ENCODE results near the gene MRPL58. TPM values are rescaled to one million over a fixed set of nuclear protein-coding genes. Genes with fewer than 3 reads are reported as not detected.

Gene MRPL58
- total RNA-seq, 1 experiment from 2014 or later, result 195 TPM

- no peaks in the 10 kb centered on the region for H3K4me1 ChIP-seq (ENCODE audit: insufficient read depth, low read length)
- peaks cover 34% of the 10 kb centered on the region; the same call in 1 of the 2 replicates for H3K36me3 ChIP-seq (ENCODE audit: low read depth, low read length)
- no peaks in the 10 kb centered on the region for H3K27me3 ChIP-seq (ENCODE audit: low read length)
- no peaks in the 10 kb centered on the region for H3K9me2 ChIP-seq (replicated peaks; ENCODE audit: low read length)
- no peaks in the 10 kb centered on the region for H3F3A ChIP-seq (ENCODE audit: low read length, unreplicated experiment)
- H3K9ac ChIP-seq (ENCODE audit: low read length), result no peak overlapping the region
- no peaks in the 10 kb centered on the region for H3K9me3 ChIP-seq (ENCODE audit: low read length)
- POLR2A ChIA-PET (ENCODE audit: unreplicated experiment), result interaction anchor here (0.6 kb wide), 1 partner anchor 12 kb away, joined by 3 read pairs; no protein-coding TSS in a partner anchor
- no peak overlapping the region for H3K4me3 ChIP-seq (ENCODE audit: low read length)
- no peak overlapping the region for H2AFZ ChIP-seq (ENCODE audit: low read length)
- intact Hi-C loops (cut with micrococcal nuclease), result no loop called here
- TF ChIP-seq CTCF (conservative IDR thresholded peaks at IDR 0.05; ENCODE audit: low read depth, low read length) (no peak), EZH2 (IDR thresholded peaks at IDR 0.05; ENCODE audit: low read length, unreplicated experiment) (no peak)
- no peak overlapping the region for H3K27ac ChIP-seq (ENCODE audit: low read length)
- BruUV-seq (replicated peaks), result no TSS peak
- no peak for DNase-seq
- no peaks in the 10 kb centered on the region for H4K20me1 ChIP-seq (ENCODE audit: low read length)
- no peaks in the 10 kb centered on the region for H3K79me2 ChIP-seq (ENCODE audit: low read length)
- CTCF ChIA-PET, result interaction anchor here (0.5 to 1.1 kb wide), 2 partner anchors 12 to 126 kb away, joined by 5 to 6 read pairs; no protein-coding TSS in a partner anchor
- ATAC-seq, result no peak
- H3K4me2 ChIP-seq (ENCODE audit: low read length), result no peak overlapping the region
These were observed 48.6 kb downstream of the MRPL58 start for GRCh38 chr17:75061055-75061438.

- Histone ChIP-seq H2AFZ (ENCODE audit: low read length) (no peak overlapping the region), H3K27ac (ENCODE audit: low read length) (no peak overlapping the region), H3K4me1 (ENCODE audit: insufficient read depth, low read length) (no peaks in the 10 kb centered on the region), H3K9me2 (replicated peaks; ENCODE audit: low read length) (no peaks in the 10 kb centered on the region), H3K9ac (ENCODE audit: low read length) (no peak overlapping the region), H3K4me3 (ENCODE audit: low read length) (no peak overlapping the region), H4K20me1 (ENCODE audit: low read length) (no peaks in the 10 kb centered on the region), H3F3A (ENCODE audit: low read length, unreplicated experiment) (no peaks in the 10 kb centered on the region), H3K79me2 (ENCODE audit: low read length) (no peaks in the 10 kb centered on the region), H3K27me3 (ENCODE audit: low read length) (no peaks in the 10 kb centered on the region), H3K4me2 (ENCODE audit: low read length) (no peak overlapping the region), H3K36me3 (ENCODE audit: low read depth, low read length) (peaks cover 34% of the 10 kb centered on the region; the same call in 1 of the 2 replicates), H3K9me3 (ENCODE audit: low read length) (no peaks in the 10 kb centered on the region)
- DNase-seq (no peak), ATAC-seq (no peak)
- intact Hi-C loops (cut with micrococcal nuclease), result no loop called here
- POLR2A ChIA-PET (ENCODE audit: unreplicated experiment), result no interaction called here
- no peak for TF ChIP-seq EZH2phosphoT487 (IDR thresholded peaks at IDR 0.05; ENCODE audit: borderline replicate concordance, low read length)
- TF ChIP-seq CTCF (conservative IDR thresholded peaks at IDR 0.05; ENCODE audit: low read depth, low read length), result no peak
- TF ChIP-seq EZH2 (IDR thresholded peaks at IDR 0.05; ENCODE audit: low read length, unreplicated experiment), result no peak
- BruUV-seq (replicated peaks), result no TSS peak
- CTCF ChIA-PET, result interaction anchor here (0.5 kb wide), 1 partner anchor 126 kb away, joined by 6 read pairs; no protein-coding TSS in a partner anchor
These were observed 49.1 kb downstream of the MRPL58 start for GRCh38 chr17:75061618-75062017.

- peaks cover 34% of the 10 kb centered on the region; the same call in 1 of the 2 replicates for H3K36me3 ChIP-seq (ENCODE audit: low read depth, low read length)
- no peaks in the 10 kb centered on the region for H3K9me3 ChIP-seq (ENCODE audit: low read length)
- no peaks in the 10 kb centered on the region for H3K27me3 ChIP-seq (ENCODE audit: low read length)
- H3K79me2 ChIP-seq (ENCODE audit: low read length), result no peaks in the 10 kb centered on the region
- no peaks in the 10 kb centered on the region for H3K4me1 ChIP-seq (ENCODE audit: insufficient read depth, low read length)
- TF ChIP-seq CTCF (conservative IDR thresholded peaks at IDR 0.05; ENCODE audit: low read depth, low read length) (no peak), EZH2phosphoT487 (IDR thresholded peaks at IDR 0.05; ENCODE audit: borderline replicate concordance, low read length) (no peak), EZH2 (IDR thresholded peaks at IDR 0.05; ENCODE audit: low read length, unreplicated experiment) (no peak)
- no peaks in the 10 kb centered on the region for H4K20me1 ChIP-seq (ENCODE audit: low read length)
- H3K4me3 ChIP-seq (ENCODE audit: low read length), result no peak overlapping the region
- intact Hi-C loops (cut with micrococcal nuclease), result no loop called here
- H3K27ac ChIP-seq (ENCODE audit: low read length), result no peak overlapping the region
- no peak overlapping the region for H2AFZ ChIP-seq (ENCODE audit: low read length)
- H3K9me2 ChIP-seq (replicated peaks; ENCODE audit: low read length), result no peaks in the 10 kb centered on the region
- H3K9ac ChIP-seq (ENCODE audit: low read length), result no peak overlapping the region
- POLR2A ChIA-PET (ENCODE audit: unreplicated experiment), result interaction anchor here (0.6 kb wide), 1 partner anchor 100 kb away, joined by 3 read pairs; no protein-coding TSS in a partner anchor
- DNase-seq (no peak), ATAC-seq (no peak)
- H3F3A ChIP-seq (ENCODE audit: low read length, unreplicated experiment), result no peaks in the 10 kb centered on the region
- CTCF ChIA-PET, result interaction anchor here (0.6 kb wide), 1 partner anchor 13 kb away, joined by 7 read pairs; no protein-coding TSS in a partner anchor
- no peak overlapping the region for H3K4me2 ChIP-seq (ENCODE audit: low read length)
- no TSS peak for BruUV-seq (replicated peaks)
These were observed 50.7 kb downstream of the MRPL58 start for GRCh38 chr17:75063201-75063600.

Measured in PC-3 (cell line).